HG03196 (cell line): Measurements from ENCODE around the gene CDK12.

Experiments
- ATAC-seq: cut with Tn5 transposase; IDR thresholded peaks from one replicate; pipeline ENCODE4 v1.9.1; 2021; ENCODE audit not compliant: unreplicated experiment

The CDK12 gene

DNA sequence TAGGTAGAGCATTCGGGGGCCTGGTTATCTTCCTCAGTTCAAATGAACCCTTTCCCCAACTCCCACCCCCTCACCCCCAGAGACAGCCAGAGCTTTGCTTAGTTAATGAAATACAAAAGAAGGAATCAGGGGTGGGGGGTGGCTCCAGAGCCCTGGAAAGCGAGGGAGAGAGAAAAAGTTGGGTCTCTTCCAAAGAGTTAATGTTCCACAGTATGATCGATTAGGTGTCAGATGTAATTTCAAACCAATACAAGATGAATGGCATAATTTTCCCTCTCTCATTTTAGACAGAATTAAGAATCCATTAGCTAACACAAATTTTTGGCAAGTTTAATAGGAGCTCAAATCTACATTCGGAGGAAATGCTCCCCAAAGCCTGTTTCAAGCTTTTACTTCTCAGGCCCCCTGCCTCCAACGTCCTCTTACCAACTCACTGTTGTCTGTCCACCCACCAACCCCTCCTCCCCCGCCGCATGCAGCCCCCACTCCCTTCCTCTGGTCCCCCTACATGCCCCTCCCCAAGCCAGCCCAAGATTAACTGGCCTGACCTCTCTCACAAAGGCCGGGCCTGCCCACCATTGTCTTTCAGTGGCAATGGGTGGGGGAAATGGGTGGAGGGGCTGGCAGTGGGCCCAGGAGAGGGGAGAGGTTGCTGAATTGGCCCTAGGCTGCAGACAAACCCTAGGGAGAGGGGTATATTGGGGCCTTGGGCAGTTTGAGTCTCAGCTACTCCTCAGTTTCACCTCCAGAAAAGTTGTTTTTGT is 118.2 kb downstream of the CDK12 start:
- no peak for ATAC-seq

DNA sequence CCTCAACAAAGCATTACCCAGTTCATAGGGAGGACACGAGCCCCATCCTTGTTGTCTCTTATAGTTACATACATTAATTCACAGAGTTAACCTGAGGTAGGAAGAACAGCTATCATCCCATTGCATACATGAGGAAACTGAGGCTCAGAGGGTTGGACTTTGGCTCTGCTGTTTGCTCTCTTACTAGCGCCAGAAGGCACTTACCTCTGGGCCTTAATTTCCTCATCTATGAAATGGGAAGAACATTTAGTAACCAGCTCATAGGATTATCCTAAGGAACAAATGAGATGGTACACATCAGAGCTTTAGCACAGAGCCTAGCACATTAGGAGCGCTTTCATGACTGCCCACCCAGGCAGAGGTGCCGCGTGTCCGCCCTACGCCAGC is 118.8 kb downstream of the CDK12 start:
- ATAC-seq = no peak

GRCh38 chr17:39581071-39581758 is 119.9 kb downstream of the CDK12 start:
- ATAC-seq = no peak

DNA sequence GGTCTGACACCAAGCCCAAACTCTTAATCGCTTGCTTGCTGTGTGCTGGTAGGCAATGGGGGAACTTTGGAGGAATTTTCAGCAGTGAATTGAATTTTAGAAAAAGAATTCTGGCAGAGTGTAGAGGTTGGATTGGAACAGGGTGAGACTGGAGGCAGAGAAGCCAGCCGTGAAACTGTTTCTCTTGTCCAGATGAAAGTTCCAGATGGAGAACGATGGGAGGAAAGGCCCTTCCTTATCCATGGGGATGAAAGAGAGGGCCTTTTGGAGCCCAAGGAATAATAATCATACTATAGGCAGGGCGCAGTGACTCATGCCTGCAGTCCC is 120.4 kb downstream of the CDK12 start:
- ATAC-seq = no peak

DNA sequence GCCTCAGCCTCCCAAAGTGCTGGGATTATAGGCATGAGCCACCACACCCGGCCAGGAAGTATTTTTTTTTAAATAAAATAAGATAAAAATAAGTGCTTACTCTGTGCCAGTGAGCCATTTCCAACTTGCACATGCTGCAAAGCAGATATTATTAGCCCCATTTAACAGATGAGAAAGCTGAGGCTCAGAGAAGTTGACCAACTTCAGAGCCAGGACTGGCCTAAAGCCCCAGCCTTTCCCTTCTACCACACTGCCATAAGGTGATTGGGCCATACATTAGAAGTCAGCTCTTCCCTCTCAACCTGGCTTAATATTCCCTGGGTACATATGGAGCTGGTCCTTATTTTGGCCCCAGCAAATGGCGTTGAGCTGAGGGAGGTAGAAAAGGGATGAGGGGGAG is 121.4 kb downstream of the CDK12 start:
- no peak for ATAC-seq
